HG02623 (cell line): ENCODE data around the gene MYLK4.

Source experiments
- ATAC-seq: cut with Tn5 transposase; IDR thresholded peaks from one replicate; pipeline ENCODE4 v1.9.1; 2021; ENCODE audit warnings: moderate library complexity; ENCODE audit not compliant: unreplicated experiment

MYLK4 gene

DNA sequence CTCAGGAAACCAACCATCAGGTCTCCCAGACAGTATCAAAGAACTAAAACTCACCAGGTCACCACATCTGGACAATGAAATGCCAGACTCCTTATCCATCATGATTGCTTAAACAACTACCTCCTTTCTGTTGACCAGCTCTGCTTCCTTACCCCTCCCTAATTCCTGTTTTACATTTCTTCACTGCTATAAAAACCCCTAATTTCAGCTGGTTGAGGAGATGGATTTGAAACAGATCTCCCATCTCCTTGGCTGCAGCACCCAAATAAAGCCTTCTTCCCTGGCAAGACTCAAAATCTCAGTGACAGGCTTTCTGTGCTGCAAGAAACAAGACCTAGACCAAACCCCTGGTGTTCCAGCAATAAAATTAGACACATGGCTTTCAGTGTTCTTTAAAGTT, 40.3 kb downstream of the MYLK4 start:
- no peak for ATAC-seq

DNA sequence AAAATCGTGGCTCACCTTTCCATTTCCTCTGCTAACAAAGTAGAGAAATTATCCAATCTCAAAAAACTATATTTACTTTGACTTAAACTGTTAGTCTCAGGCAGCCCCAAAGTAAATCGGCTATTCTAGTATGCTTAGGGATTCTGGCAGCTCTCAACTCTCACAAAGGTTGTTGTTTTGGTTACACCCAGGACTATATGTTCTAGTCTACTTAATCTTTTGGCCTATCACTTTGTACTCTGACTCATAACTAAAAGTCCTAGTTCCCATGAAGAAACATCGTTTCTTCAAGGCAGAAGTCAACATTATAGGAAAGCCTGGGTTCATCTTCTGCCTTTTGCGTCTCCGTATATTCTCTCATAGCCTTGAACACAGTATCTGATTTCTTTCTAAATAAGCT, 42.3 kb downstream of the MYLK4 start:
- no peak for ATAC-seq

DNA sequence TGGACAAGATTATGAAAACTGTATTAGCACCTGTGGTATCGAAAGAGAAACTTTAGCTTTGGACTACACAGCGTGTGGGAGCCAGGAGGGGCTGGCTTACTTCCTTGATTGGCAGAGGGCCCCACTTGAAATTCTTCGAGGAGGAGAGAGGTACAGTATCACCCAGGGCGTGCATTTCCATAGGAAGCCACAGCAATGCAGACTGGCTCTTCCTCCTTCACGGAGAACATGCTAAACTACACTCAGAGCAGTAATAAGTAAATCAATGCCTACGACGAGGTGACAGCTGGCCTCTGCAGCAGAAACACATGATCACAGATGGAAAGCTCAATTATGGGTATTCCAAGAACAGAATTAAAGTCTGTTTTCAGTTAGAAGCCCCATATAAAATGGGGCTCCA, 44.2 kb downstream of the MYLK4 start:
- ATAC-seq = no peak

DNA sequence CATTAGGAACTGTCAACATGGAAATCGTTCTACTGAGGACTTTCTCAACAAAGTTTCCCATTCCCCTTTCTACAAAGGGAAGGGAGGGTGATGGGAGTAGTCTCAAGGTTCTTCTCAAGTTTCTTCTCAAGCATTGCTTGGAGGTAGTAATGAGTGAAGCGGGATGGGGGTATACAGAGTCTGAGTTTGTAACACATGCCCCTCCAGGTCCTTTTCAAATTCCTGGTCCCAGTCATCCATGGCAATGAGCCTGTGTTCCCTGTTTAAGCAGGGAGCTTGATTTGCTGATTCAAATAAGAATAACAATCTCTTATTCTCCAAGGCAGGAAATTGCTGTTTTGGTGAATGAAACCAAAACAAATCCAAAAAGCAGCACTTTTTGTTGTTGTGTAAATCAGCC, 45.5 kb downstream of the MYLK4 start:
- no peak for ATAC-seq

DNA sequence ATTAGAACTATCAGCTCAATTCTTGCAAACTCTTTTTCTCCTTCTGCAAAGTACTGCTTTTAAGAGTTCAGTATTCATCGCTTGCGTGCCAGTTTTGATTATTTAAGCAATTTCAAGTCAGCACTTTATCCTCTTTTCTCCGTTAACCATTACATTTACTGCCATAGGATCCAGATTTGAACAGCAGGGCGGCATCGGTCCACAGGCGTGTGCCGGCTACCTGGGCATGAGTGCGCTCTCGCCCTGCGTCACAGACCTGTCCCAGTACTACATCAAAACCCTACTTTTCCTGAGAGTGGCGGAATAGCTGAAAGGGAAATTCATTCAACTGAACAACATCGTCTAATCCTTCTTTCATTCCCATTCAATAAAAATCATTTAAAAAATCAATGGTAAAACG, 53.4 kb downstream of the MYLK4 start:
- ATAC-seq = no peak

DNA sequence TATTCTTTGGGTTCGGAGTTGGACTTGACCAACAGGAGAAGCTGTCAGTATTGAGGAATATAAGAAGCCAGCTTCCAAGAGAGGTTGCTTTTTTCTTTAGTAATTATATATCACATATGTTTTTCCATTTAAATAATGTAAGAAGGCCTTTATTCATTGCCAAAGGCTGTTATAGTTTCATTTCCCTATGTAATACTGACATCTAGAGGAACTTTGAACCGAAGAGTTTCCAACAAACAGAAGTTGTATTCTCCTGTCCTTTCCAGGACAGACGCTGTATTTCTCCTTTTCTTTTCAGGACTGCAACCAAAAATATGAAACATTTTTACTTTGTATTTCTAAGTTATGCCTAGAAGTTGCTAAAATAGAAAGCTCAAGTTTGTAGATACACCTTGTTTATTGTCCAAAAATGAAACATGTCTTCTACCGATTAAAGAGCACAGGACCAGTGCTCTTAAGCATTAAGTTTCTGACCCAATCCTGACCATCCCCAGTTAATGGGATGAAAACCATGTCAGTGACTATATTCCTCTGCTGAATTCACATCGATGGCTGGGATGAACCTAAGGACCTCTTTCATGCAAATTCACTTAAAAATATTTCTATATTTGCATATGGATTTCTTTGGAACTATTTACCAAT, 55.1 kb downstream of the MYLK4 start:
- ATAC-seq = no peak

DNA sequence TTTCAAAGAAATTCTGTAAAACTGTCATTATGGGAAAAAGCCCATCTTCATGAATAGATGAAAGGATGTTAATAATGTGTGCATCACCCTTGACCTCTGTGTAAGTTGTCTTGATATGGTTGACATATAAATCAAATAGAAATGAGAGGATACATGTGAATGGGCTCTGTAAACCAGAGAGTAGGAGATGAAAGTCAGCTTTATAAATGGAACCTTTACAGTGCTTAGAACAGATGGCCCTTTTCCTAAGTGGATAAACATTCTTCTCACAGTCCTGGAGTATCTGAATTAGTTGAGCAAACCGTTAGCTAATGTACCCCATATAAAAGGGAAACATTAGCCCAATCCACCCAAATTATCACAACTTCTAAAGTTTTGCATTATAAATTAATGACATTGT, 57.5 kb downstream of the MYLK4 start:
- no peak for ATAC-seq

DNA sequence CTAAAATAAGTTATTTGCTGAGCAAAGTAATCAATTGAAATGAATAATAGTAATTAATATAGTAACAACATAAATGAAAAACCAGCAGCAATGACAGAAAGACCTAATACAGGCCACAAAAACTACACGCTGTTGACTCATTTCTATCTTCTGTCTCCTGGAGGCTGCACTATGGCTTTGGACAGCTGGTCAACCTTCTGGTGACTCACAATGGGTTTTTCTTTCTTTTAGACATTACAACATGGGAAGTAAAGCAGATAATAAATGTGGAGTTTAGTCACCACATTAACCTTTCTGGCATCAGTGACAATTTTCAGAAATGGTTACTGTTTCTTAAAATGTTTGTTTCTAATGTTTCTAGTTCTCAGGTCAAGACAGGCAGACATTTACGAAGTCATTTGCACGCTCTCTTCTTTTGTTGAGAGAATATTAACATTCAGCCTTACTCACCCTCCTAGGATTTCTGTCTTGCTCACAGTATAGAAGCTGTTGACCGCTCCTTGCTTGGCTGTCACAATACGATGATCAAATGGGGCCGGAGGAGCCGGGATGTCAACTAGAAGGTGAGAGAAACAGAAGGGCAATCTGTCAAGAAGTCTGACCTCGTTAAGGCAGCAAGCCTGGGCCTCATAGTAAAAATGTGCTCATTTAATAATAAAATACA, 62.2 kb downstream of the MYLK4 start:
- ATAC-seq = no peak

DNA sequence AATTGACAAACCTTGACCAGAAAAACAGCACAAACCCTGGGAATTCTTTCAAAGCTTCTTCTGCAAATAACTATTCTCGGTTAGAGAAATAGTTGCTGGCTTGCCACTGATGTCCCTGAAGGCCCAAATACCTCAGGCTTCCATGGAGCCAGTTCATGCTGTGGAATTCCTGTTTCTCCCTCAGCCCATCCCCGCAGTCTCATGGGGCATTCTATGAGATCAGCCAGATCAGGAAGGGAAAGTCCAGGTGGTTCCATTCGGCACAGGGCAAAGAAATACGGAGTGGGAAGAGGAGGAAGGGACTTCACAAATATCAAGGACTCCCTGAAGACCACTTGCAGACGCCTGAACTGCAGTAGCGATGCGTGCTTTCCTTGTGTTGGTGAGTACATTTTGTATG, 63.3 kb downstream of the MYLK4 start:
- no peak for ATAC-seq

DNA sequence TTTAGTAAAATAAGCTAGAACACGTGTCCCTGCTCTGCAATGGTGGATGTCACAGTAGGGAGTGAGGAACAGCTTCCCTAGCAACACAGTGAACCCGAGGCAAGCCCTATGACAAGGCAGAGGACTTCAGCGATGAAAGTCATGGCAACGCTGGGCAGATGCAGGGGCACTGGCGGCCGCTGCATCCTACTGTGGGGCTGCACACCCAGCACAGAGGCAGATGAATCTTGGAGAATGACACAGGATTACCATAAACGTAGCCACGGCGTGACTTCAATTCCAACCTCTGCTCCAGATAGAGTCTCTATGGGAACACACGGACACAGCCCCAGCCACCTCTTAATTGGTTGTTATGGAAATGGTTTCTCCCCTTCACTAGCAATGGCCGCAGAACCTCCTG, 64.2 kb downstream of the MYLK4 start:
- ATAC-seq = no peak

DNA sequence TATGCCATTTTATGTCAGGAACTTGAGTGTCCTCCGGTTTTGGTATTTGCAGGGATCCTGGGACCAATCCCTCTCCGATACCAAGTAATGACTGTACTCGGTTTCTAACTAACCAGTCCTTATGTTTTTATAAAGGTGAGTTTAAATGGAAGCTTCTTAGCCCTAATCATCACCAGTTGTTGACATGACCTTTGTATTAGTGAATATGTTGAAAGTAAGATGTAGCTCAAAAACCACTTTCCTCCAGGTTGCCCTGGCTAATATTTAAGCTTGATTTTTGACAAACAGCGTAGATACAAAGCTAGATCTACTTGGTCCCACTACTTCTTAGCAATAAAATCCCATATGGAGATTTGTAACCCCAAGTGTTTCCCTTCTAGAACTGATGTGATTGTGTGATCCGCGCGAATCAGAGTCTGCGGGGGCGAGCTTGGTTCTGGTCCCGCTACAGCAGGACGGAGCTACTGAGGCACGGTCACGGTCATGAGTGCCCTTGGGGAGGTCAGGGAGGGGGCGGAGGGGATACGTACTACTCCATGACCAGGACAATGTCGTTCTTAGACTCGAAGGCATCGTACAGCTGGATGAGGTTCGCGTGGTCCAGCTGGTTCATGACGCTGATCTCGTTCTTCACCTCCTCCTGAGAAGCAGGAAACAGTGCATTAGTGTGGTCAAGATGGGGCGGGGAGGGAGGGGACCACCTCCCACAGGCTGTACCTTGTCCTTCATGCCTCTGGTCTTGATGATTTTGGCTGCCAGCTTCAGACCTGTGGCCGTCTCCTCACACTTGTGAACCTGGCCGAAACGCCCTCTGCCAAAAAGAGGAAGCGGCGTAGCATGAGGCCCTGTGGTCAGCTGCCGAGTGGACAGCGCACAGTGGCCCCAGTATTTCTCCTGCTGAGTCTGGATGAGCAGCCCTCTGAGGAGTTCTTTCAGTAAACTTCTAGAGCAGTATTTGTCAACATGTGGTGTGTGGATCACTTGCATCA, 65.7 kb downstream of the MYLK4 start:
- no peak for ATAC-seq

DNA sequence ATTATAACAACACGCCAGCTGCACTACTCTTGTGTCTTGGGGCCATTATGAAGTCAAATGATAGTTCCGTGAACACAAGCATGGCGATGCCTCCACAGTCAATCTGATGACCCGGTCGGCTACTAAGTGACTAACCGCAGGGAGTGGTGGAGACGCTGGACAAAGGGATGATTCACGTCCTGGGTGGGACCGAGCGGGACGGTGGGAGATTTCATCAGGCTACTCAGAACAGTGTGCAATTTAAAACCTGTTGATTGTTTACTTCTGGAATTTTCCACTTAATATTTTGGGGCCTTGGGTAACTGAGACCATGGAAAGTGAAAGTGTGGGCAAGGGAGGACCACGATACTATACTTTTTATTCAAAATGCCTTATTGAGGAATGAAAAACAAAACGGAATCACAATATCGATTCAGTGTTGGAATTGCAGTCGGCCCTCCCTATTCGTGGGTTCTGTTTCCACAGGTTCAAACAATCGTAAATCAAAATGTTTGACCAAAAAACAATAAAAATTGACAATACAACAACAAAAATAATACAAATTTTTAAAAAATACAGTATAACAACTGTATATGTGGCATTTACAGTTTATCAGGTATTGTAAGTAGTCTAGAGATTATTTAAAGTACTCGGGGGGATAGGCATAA, 66.5 kb downstream of the MYLK4 start:
- ATAC-seq = no peak

DNA sequence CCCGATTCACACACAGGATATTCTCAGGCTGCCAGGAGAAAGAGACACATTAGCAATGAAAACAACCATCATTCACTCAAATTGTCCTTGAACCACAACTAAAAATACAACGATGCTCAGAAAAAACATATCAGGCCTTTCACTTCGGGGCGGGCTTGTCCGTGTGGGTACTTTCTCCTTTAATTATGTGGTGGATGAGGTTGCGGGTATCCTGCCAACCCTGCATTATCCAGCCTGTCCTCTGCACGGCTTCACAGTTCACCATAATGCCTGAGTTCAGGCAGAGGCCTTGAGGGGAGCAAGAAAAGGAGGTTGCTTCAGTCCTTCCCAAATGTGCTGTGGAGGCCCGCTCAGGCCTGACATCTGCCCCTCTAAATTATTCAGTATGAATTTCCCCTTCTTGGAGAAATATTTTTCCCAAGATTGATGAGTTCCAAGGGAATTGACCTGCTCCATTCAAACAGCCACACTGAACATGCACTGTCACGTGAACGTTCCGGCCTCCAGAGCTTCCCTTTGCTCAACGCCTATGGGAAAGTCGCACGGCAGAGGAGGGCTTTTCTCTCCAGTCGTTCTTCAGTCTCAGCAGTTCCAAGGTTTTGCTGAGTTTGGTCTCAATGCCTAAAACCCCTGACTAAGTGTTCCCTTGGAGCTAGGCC, 70.3 kb downstream of the MYLK4 start:
- ATAC-seq = no peak

DNA sequence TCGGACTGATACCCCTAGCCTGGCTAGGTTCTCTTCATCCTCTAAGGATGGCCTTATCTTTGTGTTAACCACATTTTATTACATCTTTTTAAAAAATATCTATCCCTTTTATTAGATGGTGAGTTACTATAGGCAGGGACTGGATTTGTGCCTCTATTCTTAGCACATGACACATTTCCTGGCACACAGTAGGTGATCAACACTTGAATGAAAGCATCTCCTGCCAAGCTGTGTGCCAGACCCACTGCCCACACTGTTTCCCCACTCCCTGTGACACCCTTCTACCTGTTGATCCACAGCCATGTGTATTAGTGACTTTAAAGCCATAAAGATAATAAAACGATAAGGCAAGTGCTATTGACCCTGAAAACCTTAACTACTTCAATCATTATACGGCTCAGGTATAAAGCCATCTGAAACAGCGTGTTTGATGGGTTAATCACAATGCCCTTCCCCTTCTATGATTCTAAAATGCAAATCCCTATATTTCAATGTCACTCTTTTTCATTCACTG, 73.6 kb downstream of the MYLK4 start:
- ATAC-seq = no peak

DNA sequence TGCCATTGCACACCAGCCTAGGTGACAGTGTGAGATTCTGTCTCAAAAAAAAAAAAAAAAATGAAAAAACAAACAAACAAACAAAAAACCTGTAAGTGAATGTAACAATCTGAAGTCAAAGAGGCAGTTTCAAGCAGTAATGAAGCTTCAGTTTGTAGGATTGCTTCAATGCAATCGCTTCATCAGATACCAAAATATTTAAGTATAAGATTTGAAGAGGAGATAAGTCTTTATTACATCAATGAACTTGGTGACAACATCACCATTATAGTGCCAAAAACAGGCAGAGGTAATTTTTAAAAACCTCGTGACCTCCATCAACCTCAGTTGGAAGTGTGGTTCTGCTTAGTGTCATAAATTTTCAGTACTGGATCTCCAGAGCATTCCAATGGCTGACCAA, 74.7 kb downstream of the MYLK4 start:
- ATAC-seq = no peak

DNA sequence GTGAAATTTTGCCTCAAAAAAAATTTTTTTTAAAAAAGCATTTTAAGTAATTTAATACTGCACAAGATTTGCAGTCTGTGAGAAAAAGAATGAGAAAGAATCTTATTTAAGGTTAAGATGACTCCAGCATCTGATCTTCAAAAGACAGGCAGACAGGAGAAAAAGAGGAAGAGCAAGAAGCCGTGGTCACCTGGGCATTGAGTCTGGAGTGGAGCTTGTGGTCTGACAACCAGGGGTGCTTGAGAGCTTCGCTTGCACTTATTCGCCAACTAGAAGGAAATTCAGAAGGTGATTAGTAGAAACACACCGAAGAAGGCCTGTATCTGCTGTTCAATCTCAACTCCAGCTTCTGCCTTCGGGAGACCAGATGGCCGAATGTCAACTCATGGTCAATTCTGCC, 75.9 kb downstream of the MYLK4 start:
- ATAC-seq = no peak

DNA sequence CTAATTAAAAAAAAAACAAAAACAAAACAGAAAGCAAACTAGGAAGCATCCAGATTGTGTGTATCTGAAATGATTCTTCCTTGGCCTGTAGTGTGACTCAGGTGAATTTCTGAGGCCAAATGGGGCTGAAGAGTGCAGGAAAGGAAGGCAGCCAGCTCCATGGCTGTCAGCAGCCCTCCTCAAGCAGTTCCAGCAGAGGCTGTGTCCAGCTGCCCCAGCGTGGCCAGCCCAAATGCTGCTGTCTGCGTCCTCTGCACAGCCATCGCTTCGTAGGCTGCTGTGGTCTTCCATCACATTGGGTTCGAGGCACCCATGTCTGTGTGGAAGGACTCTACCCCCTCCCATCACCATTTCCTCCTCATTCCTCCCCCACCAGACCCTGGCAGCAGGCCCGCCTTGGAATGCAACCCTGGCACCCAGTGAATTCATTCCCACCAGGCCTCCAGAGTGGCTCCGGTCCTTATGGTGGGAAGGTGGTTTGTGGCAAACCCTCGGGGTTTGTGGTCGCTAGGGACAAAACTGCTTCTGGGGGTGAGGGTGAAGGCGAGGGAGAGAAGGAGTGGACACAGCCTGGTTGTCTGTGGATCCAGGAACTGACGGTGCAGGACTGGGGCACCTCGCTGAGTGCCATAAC, 81.5 kb downstream of the MYLK4 start:
- no peak for ATAC-seq

DNA sequence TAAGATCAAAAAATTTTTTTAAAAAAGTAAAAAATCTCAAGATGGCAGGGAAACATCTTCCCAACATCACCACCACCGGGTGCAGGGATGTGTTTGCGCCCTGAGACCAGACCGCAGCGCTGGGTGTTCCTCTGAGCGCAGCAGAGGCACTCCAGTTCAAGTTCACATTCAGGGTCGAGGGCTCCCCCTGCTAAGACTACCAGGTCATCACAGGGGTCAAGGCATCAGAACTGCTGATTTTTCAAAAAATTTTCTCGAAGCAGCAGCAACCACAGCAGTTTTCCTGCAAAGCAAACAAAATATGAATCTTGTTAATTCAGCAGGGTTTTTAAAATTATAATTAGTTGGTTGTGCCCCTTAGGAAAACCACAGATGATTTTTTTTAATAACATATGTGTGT, 83.1 kb downstream of the MYLK4 start:
- no peak for ATAC-seq

DNA sequence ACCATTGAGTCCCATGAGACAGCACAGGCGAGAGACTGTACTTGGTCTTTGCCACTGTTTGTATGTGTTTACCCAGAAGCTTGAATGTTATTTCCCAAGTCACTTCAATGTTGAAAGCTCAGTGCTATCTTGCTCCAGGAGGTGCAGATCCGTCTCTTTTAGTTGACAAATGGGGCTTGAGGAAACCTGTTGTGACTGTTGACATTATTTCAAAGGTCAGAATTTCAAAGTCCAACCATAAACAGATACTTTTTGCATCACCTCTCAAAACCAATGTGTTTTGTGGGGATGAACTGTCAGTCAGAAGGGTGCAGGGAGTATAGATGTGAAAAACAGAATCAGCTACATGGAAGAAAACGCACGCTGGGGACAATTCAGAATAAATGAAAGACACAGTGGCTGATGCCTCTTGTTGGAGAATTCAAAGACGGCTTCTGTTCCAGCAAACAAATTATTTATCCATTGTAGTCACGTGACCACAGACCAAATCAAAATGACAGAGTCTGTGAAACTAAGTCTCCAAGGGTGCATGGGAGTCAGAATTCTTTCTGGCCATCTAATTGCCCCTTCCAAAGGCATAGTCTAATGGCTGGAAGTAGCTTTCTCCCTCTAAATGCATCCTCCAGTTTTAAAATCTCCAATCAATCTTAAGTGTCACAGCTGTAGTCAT, 83.7 kb downstream of the MYLK4 start:
- no peak for ATAC-seq
